Hepatic stellate cell (primary cell): ENCODE results near the gene AGTRAP.

ENCODE experiments used
- DNase-seq: peaks from one replicate; pipeline ENCODE4 v3.0.0; 2011; ENCODE audit warnings: low spot score

AGTRAP gene

DNA sequence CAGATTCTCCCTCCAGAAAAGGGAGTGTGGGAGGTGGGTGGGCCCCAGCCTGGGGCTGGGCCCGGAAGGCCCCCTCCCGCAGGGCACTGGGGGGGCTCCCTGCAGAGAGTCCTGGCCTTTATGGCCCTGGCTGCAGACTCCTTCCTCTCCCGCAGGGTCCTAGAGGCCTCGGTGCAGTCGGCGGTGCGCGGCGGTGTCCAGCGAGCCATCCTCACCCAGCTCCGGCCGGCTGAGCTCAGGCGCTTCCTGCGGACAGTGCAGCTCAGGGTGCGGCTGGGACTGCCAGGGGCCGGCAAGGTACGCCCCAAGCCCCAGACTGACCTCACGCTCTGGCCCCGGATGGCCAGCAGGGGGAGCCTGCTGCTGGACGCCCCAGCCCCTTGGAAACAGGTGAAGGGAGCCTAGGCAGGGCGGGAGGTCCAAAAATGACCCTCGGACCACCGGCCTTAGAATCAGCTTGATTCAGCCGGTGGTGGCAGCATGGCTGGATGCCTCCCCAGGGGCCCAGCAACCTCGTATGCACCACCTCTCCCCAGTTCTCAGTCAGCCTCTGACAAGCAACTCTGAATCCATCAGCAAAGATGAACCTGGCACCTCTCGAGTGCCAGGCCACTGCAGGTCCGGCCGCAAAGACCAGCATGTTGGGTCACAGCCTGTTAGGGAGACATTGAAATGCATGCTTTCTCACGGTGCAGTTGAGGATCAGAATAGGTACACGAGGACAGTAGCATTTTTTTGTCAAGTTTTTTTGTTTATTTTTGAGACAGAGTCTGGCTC is 49.2 kb downstream of the AGTRAP start:
- peak; percentile 71 for DNase-seq

DNA sequence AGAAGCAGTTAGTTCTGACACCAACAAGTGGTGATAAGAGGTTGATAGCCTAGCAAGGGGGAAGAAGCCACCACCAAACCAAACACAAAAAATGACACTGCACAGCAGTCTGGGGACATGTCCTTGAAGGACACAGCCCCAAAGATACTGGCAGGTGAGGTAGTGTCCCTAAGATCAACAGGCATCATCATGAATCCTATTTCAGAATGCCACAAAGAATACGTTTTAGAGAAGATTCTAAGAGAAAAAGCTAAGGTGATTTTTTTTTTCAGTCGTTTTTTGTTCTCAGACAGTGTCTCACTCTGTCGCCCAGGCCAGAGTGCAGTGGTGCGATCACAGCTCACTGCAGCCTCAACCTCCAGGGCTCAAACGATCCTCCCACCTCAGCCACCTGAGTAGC is 50.2 kb downstream of the AGTRAP start:
- no peak for DNase-seq

- DNase-seq: peak; percentile 87
Observed at GRCh38 chr1:11787251-11787803, 51.4 kb downstream of the AGTRAP start.

- no peak for DNase-seq
Observed at GRCh38 chr1:11787804-11788436, 52.0 kb downstream of the AGTRAP start.

DNA sequence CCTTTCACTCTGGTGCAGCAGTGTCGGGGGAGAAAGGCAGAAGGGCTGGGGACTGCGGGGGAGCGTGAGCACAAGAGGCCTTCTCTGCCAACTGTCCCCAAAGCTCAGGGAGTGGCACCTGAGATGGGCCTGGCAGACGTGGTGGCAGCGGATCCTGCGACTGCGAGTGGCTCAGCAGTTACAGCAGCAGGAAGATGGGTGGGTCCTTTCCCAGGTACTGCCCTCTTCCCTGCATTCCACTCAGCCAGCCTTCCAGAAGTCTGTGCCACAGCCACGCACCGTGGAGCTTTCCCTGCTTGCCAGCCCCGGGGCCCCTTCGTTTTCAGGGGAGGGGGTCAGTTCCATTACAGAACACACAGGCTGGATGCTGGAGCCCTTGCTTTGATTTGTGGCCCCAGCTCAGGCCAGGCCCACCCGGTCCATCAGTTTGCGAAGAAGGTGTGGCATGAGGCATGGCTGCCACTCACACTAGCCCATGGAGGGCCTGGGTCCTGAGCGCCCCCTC is 52.7 kb downstream of the AGTRAP start:
- DNase-seq: no peak

DNA sequence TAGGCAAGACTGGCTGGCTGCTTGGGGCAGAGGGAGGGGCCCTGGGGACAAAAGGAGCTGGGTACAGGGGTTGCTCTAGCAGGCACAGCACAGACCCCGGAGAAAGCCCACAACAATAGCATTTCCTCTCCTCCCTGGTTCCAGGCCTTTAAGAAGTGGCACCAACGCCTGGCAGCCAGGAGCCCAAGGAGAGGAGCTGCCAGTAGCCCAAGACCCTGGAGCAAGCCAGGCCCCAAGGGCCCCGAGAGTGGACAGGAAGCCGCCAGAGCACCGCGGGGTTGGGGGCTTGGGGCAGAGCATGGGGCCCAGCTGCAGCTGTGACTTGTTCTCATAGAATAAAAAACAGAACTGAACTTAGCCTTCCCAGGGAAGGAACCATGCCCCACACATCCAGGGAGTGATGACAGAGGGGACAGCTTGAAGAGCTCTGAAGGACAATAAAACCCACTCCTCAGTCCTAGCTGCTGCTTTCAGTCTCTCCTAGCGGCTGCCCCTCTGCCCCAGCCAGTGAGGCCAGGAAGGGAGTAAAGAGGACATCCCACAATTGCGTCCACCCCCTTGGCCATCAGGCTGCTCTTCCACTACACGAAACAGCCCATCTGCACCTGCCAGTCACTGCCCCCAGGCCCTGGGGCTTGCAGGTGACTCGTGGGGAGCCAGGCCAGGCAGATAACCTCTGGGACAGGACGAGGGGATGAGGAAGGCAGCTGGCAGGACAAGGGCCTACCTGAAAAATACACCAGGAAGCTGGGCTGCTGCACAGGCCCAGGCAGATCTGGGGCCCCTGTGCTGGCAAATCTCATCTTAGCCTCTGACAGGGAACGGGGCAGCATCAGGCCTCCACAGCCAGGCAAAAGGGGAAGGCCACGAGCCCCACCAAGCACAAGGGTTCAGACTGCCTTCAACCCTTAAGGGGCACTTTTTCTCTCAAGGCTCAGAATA is 53.5 kb downstream of the AGTRAP start:
- DNase-seq: no peak

DNA sequence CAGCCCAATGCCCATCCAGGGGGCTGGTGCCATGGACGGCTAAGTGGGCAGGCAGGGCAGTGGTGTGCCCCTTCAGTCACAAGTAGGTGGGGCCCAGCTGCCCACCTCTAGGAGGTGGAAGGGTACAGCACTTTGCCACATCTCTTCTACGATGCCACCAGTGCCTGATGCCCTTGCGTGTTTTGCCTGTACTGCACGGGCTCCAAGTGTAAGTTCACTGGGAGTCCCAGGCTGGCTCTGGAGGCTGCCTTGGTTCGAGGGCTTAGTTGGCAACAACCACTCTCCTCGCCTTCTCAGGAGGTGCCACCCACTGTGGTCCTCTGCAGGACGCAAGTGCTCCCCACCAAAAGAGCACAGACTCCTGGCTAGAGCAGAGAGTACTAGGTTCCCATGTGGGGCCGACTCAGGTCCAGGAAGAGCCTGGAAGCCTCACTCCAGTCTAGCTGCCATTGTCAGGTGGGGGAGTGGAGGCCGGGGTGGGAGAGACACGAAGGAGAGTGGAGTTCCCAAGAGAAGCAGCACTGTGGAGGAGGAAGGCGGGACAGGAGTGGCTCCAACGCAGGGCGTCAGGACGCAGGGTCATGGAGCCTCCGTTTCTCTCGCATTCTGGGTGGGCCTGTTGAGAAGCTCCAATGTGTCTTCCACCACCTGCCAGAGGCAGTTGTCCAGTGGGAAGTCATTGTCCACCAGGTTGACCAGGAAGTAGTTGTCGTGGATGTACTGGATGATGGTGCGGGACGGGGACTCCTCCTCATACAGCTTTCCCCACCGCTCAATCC is 54.4 kb downstream of the AGTRAP start:
- DNase-seq: no peak

DNA sequence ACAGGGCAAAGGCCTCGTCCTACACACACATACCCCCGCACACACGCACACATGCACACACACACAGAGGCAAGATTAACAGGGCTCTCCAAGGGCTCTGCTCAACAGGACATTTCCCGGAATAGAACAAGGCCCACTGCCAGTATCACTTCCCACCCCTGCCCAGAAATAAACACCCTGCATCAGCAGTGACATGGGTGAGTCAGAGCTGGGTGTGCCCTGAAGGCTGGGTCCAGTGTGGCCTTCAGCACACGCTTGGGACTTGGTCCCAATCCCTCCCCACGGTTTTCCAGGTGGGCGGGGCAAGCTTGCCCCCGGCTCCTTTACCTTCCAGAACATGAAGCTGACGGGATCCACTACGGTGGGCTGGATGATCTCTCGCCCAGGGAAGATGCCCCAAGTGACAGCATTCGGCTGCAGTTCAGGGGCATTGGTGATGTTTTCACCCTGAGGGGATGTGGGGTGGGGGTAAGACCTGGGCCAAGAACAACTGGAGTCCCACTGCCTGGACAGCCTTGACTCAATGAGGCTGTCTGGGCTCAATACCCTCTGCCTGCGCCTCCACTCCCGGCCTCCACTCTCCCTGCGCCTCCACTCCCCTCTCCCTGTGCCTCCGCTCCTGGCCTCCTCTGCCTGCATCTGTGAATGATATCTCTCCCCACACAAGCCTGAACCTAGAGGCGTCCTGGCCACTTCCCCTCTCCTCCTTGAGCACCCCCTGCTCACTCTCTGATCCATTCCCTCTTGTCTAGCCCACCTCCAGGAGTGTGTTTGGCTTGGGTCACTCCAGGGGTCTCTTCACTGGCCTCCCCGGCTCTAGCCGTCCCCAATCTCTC is 55.2 kb downstream of the AGTRAP start:
- peak; percentile 98 for DNase-seq

GRCh38 chr1:11792106-11792505 is 56.2 kb downstream of the AGTRAP start:
- no peak for DNase-seq

DNA sequence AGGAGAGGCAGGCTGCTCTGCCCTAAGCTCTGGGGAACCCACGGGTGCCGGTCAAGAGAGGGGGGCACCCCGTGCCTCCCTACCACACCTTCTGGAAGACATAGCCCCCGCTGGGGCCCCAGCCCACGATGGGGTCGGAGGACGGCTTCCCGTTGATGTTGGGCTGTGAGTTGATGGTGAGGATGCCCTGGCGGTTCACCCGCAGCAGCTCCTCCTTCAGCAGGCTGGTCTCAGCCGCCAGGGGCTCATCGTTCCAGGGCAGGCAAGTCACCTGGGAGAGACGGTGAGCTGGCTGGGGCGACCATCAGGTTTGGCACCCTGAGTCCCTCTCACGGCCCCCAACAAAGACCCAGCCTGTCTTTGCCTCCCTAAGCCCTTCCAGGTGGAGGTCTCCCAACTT is 57.9 kb downstream of the AGTRAP start:
- DNase-seq: no peak

DNA sequence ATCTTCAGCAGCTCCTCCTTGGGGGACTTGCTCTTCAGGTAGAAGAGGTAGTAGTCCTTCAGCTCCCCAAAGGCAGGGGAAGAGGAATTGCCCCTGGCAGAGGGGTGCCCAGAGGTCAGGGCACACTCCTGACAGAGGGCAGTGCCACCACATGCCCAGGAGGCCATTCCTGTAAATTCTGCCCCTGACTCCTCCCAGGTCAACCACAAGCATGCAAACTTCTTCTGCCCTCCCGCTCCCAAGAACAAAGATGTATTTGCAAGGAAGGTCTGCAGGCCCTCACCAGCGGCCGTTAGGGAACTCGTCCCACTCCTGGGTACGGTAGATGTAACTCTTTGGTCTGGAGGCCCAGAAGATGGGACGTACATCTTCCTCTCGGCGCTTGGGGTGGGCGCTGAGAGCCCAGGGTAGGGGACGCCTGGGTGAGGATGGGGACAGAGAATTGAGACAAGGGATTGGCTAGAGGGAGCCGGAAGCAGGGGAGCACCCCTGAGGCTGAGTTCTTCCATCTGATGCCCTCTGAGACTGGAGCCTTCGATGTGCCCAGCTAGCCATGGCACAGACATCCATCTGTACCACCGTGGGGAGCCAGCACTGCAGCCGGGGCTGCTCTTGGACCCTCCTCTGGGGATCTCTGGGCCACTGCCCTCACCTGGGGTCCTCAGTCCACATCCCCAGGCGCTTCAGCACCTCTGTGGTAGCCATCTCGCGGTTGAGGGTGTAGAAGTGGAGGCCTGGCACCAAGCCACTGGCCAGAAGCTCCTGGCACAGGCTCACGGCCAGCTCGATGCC is 58.7 kb downstream of the AGTRAP start:
- DNase-seq: no peak

- DNase-seq: no peak
Observed at GRCh38 chr1:11795238-11795890, 59.4 kb downstream of the AGTRAP start.

GRCh38 chr1:11796036-11796828 is 60.3 kb downstream of the AGTRAP start:
- DNase-seq: peak; percentile 58

DNA sequence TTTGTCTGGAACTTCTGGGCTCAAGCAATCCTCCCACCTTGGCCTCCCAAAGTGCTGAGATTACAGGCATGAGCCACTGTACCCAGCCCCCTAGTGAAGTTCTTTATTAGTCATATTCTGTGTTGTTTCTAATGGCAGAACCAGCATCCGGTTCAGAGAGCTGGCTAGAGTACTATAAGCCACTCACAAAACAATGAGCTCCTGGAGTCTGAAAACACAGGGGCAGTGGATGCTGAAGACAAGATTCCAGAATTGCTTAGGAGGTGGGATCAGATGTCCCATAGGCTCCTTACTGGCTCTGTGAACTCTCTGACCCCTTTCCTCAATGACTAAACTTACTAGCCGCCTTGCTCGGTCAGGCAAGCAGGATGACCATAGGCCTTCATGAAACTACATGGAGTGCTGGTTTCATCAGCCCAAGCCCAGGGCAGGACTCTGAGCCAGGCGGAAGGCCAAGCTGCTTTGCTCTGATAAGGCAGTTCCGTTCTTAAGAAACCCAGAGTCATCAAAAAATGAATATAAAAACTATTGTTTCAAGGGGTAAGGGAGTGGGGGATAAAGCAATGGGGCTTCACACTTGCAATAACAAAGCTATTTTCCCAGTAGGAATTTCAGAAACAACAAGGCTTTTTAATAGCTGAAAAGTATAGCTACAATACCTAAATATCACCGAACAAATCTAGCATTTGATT is 61.7 kb downstream of the AGTRAP start:
- DNase-seq: peak; percentile 53

DNA sequence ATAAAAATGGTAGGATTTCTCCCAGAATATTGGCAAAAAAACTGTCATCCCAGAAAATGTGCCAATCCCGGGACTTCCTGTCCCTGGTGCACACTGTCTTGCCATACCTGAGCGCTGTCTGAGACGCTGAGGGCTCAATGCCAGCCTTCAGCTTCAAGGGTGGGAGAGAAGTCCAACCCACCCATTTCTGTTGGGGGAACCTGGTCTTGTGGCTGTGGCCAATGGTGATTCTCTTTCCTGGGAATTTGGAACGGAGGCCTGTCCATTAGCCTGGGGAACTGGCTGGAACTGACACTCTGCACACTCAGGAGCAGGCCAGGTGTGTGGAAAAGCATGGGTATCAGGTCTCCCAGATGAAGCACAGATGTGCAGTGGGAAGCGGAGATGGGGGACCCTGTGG is 63.2 kb downstream of the AGTRAP start:
- DNase-seq: no peak

DNA sequence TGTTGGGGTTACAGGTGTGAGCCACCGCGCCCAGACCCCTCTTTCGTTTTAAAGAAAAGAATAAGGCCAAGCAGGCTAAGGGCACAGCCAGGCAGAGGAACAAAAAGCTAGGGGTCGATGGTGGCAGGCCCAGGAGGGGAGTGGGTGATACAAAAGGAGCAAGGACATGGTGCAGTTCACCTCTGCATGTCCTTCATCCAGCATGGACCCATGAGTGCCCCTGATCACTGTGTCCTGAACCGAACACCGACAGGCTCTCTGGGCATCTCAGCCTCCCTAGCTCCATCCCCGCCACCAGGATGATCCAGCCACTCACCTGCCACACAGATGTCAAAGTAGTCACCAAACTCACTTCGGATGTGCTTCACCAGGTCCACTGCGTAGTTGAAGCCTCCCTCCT is 64.0 kb downstream of the AGTRAP start:
- no peak for DNase-seq

DNA sequence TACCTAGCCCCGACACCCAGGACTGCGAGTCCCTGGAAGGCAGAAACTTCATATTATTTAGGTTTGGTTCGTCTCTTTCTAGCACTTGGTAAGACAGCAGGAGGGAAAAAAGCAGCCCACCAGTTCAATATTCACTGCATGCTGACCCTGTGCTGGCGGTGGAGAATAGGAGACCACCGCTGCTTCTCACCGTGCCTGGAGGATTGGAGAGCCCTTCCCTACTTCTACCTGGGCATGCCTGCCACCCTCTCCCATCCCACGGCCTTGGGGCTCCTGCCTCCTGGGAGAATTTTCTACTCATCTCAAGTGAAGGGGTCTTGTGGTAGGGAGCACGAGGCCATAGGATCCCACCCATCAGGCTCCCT is 64.4 kb downstream of the AGTRAP start:
- DNase-seq: no peak
